Fibroblast of lung (primary cell): ENCODE measurements around the gene ALG12.

Experiments
- EZH2 ChIP-seq: IDR thresholded peaks from 2 replicates; pipeline ENCODE4 v1.5.1; 2012; ENCODE audit warnings: low read length, control low read depth, mild to moderate bottlenecking; ENCODE audit errors: missing control alignments
- TF ChIP-seq, protein P1 (sequence below), 2 donors: IDR thresholded peaks in 1 of 2; conservative IDR thresholded peaks in 1 of 2; 1 replicate in 1 of 2; 2 replicates in 1 of 2; pipeline ENCODE4 v1.5.1; 2011 to 2012; ENCODE audit warnings: low read length in 2 of 2, control low read depth in 1 of 2, inconsistent platforms in 1 of 2, low read depth in 1 of 2, mild to moderate bottlenecking in 1 of 2

DNA sequence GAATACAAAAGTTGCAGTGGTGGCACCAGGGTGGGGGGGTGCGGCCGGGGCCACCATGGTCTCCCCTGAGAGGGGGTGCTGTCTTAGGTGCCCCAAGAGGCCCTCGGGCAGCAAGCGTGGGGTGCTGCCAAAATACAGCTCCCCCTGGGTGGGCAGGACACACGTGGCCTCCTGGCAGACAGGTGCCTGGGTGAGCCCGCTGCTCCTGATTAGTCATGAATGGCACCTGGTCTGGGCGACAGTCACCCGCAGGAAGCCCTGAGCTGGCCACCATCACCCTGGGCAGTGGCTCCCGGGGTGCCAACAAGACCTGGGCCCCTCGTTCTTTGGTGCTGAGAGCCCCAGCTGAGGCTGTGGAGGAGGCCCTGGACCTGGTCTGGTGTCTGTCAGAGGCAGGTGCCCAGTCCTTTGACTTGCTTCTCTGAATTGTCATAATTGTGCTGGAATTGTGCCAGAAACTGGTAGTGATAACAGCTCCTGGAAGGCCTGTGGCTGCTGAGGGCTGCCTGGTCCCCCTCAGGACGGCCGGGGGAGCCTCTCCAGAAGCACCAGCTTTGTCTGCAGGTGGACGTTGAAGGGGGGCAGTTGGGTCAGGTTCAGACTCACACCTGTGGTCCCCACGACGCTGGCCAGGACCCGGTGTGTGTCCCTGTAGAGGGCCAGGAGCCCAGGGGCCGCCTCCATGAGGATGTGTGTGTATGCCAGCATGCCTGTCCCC is 14.8 kb downstream of the ALG12 start:
- TF ChIP-seq, protein P1, sequence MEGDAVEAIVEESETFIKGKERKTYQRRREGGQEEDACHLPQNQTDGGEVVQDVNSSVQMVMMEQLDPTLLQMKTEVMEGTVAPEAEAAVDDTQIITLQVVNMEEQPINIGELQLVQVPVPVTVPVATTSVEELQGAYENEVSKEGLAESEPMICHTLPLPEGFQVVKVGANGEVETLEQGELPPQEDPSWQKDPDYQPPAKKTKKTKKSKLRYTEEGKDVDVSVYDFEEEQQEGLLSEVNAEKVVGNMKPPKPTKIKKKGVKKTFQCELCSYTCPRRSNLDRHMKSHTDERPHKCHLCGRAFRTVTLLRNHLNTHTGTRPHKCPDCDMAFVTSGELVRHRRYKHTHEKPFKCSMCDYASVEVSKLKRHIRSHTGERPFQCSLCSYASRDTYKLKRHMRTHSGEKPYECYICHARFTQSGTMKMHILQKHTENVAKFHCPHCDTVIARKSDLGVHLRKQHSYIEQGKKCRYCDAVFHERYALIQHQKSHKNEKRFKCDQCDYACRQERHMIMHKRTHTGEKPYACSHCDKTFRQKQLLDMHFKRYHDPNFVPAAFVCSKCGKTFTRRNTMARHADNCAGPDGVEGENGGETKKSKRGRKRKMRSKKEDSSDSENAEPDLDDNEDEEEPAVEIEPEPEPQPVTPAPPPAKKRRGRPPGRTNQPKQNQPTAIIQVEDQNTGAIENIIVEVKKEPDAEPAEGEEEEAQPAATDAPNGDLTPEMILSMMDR (conservative IDR thresholded peaks at IDR 0.05 in 1 of 2, IDR thresholded peaks at IDR 0.05 in 1 of 2; ENCODE audit: low read depth in 1 of 2, low read length in 2 of 2) = no peak
- TF ChIP-seq EZH2 = no peak
